ENCODE data around the gene NR2F1-AS1. TPM values are rescaled to one million over a fixed set of nuclear protein-coding genes. Genes with fewer than 3 reads are reported as not detected.

Gene NR2F1-AS1
- total and polyA plus RNA-seq, 2 experiments from 2014 or later, result 0.59 to 4.5 TPM

GRCh38 chr5:93595420-93596147, 14.6 kb upstream of the NR2F1-AS1 start:
- H3K4me1 Mint-ChIP-seq, result peaks cover 29% of the 10 kb centered on the region
- no peak overlapping the region for H3K27ac Mint-ChIP-seq
- H3K4me3 Mint-ChIP-seq, result peak overlapping the region; percentile 65
- H3K36me3 Mint-ChIP-seq (ENCODE audit: low read depth), result no peaks in the 10 kb centered on the region
- H3K4me1 ChIP-seq (ENCODE audit: insufficient read depth), result peaks cover 64% of the 10 kb centered on the region
- no peaks in the 10 kb centered on the region; the same call in 1 of the 2 replicates for H3K36me3 ChIP-seq (ENCODE audit: insufficient read depth)
- 0 out of 2 replicates have a peak overlapping the region, but pooled peaks have one; percentile 43 for H2AFZ ChIP-seq
- H3K27me3 ChIP-seq (ENCODE audit: insufficient read depth), result peaks cover 100% of the 10 kb centered on the region
- H3K27me3 Mint-ChIP-seq (ENCODE audit: insufficient read depth, low read depth, poor library complexity), result peaks cover 15% of the 10 kb centered on the region
- H3K9me3 Mint-ChIP-seq, result no peaks in the 10 kb centered on the region; the same call in 2 of the 3 replicates
- H3K27ac ChIP-seq (ENCODE audit: low read depth), result no peak overlapping the region
- no peaks in the 10 kb centered on the region for H3K9me2 ChIP-seq (ENCODE audit: insufficient read depth)
- TF ChIP-seq JUNB (IDR thresholded peaks at IDR 0.05; ENCODE audit: unreplicated experiment), result no peak
- TF ChIP-seq EZH2phosphoT487 (IDR thresholded peaks at IDR 0.05; ENCODE audit: unreplicated experiment), result peak; percentile 31
- peak; percentile 55 for TF ChIP-seq EZH2 (IDR thresholded peaks at IDR 0.05; ENCODE audit: low read depth, unreplicated experiment)
- no peak for TF ChIP-seq ZNF462 (CRISPR knock-in tag; IDR thresholded peaks at IDR 0.05)
- H3K4me2 ChIP-seq, result peak overlapping the region; percentile 81
- H3F3A ChIP-seq (replicated peaks; ENCODE audit: low read depth), result peaks cover 41% of the 10 kb centered on the region
- ATAC-seq (peak; percentile 8), DNase-seq (ENCODE audit: low spot score) (peak; percentile 43)
- H3K79me2 ChIP-seq (replicated peaks; ENCODE audit: insufficient read depth), result no peaks in the 10 kb centered on the region
- H4K20me1 ChIP-seq (replicated peaks; ENCODE audit: insufficient read depth), result peaks cover 54% of the 10 kb centered on the region
- peak overlapping the region; percentile 48 for H3K4me3 ChIP-seq
